Natural killer cell treated with Interleukin-12 subunit alpha and Interleukin-12 subunit beta and Interleukin-15 and Interleukin-18, amount 100 ng/mL, for 72 hours (primary cell): Measurements from ENCODE around the gene SCRN1. TPM values are rescaled to one million over a fixed set of nuclear protein-coding genes. Genes with fewer than 3 reads are reported as not detected.

ENCODE experiments used
- ATAC-seq, 2 donors: fragments of 150-1000 bp; cut with Tn5 transposase in 1 of 2; sonication (Bioruptor Pico), chemical (Tn5 transposase) in 1 of 2; 2 replicates each; pipeline ENCODE4 v1.10.0; 2021
- DNase-seq: peaks from one replicate; pipeline ENCODE4 v3.0.0; 2022; ENCODE audit warnings: low spot score
- H3K27ac Mint-ChIP-seq, 2 donors: 1 replicate in 1 of 2; 2 replicates in 1 of 2; pipeline ENCODE4 v1.8.0; 2022; ENCODE audit warnings: mixed read lengths in 2 of 2, mild to moderate bottlenecking in 1 of 2, moderate library complexity in 1 of 2
- H3K27me3 Mint-ChIP-seq, 2 donors: 1 replicate in 1 of 2; 2 replicates in 1 of 2; pipeline ENCODE4 v1.8.0; 2022; ENCODE audit warnings: mixed read lengths in 2 of 2
- H3K36me3 Mint-ChIP-seq: one replicate; pipeline ENCODE4 v1.8.0; 2022; ENCODE audit warnings: mixed read lengths
- H3K4me1 Mint-ChIP-seq, 2 donors: 1 replicate in 1 of 2; 2 replicates in 1 of 2; pipeline ENCODE4 v1.8.0; 2022; ENCODE audit warnings: low read depth in 2 of 2, mixed read lengths in 2 of 2, mild to moderate bottlenecking in 1 of 2
- H3K4me3 Mint-ChIP-seq: one replicate; pipeline ENCODE4 v1.8.0; 2022; ENCODE audit warnings: mixed read lengths
- H3K9me3 Mint-ChIP-seq: 2 replicates; pipeline ENCODE4 v1.8.0; 2022; ENCODE audit warnings: mixed read lengths
- total RNA-seq, 2 donors: library from RNA; stranded (reverse); gene quantifications; one replicate each; pipeline ENCODE4 v1.2.3, GENCODE V29; 2022

The SCRN1 gene
- 10 to 100 TPM in 1 of 2 donors, 1 to 10 TPM in 1; 9.0 to 19.5 TPM for total RNA-seq

- peak within 1 kb of the TSS; percentile 87 for H3K4me3 Mint-ChIP-seq
- H3K27ac Mint-ChIP-seq = peak within 1 kb of the TSS; percentile 81 to 89
- H3K27me3 Mint-ChIP-seq = peaks cover 0 to 28% of the 10 kb centered on the region in 2 donors
- no peaks in the 10 kb centered on the region for H3K36me3 Mint-ChIP-seq
- ATAC-seq (peak; percentile 56 to 73), DNase-seq (peak; percentile 64)
- peaks cover 24 to 27% of the 10 kb centered on the region in 2 donors for H3K4me1 Mint-ChIP-seq
- no peaks in the 10 kb centered on the region for H3K9me3 Mint-ChIP-seq
Observed at GRCh38 chr7:29989257-29989995, at the start of gene SCRN1. Gene SCRN1, minus strand, starts transcription at chr7:29989801. Its CDS starts 20,734 bp downstream, at chr7:29969067.

- ATAC-seq (no peak), DNase-seq (no peak)
- no peak overlapping the region for H3K4me3 Mint-ChIP-seq
- no peak overlapping the region for H3K27ac Mint-ChIP-seq
- no peaks in the 10 kb centered on the region for H3K9me3 Mint-ChIP-seq
- H3K27me3 Mint-ChIP-seq = no peaks in the 10 kb centered on the region
- H3K36me3 Mint-ChIP-seq = no peaks in the 10 kb centered on the region
- H3K4me1 Mint-ChIP-seq = peaks cover 6 to 7% of the 10 kb centered on the region in 2 donors
Observed at GRCh38 chr7:30038196-30038980, 48.8 kb upstream of the SCRN1 start.

- DNase-seq (no peak), ATAC-seq (no peak)
- no peaks in the 10 kb centered on the region for H3K9me3 Mint-ChIP-seq
- H3K27ac Mint-ChIP-seq = no peak overlapping the region
- H3K4me1 Mint-ChIP-seq = peaks cover 5 to 6% of the 10 kb centered on the region in 2 donors
- H3K36me3 Mint-ChIP-seq = no peaks in the 10 kb centered on the region
- H3K4me3 Mint-ChIP-seq = no peak overlapping the region
- H3K27me3 Mint-ChIP-seq = no peaks in the 10 kb centered on the region
Observed at GRCh38 chr7:30036220-30036619, 46.6 kb upstream of the SCRN1 start.

GRCh38 chr7:30034501-30034900, 44.9 kb upstream of the SCRN1 start:
- DNase-seq (no peak), ATAC-seq (no peak)
- Mint-ChIP-seq H3K9me3 (no peaks in the 10 kb centered on the region), H3K4me3 (no peak overlapping the region), H3K36me3 (no peaks in the 10 kb centered on the region), H3K27me3 (no peaks in the 10 kb centered on the region), H3K4me1 (peaks cover under 1 to 8% of the 10 kb centered on the region in 2 donors), H3K27ac (no peak overlapping the region)

- Mint-ChIP-seq H3K27me3 (no peaks in the 10 kb centered on the region), H3K4me3 (no peak overlapping the region), H3K4me1 (peaks cover 5 to 21% of the 10 kb centered on the region in 2 donors), H3K36me3 (no peaks in the 10 kb centered on the region), H3K27ac (no peak overlapping the region), H3K9me3 (no peaks in the 10 kb centered on the region)
- ATAC-seq = no peak
- DNase-seq = no peak
Observed at GRCh38 chr7:30032310-30033125, 42.9 kb upstream of the SCRN1 start.

GRCh38 chr7:30029696-30030095, 40.1 kb upstream of the SCRN1 start:
- Mint-ChIP-seq H3K36me3 (no peaks in the 10 kb centered on the region), H3K4me3 (no peak overlapping the region), H3K9me3 (no peaks in the 10 kb centered on the region), H3K27me3 (no peaks in the 10 kb centered on the region), H3K4me1 (peaks cover 26 to 39% of the 10 kb centered on the region in 2 donors), H3K27ac (no peak overlapping the region)
- ATAC-seq (no peak), DNase-seq (no peak)

GRCh38 chr7:30028749-30029635, 39.4 kb upstream of the SCRN1 start:
- ATAC-seq (peak in 1 of 2 donors; percentile 18), DNase-seq (no peak)
- Mint-ChIP-seq H3K9me3 (no peaks in the 10 kb centered on the region), H3K4me1 (peaks cover 28 to 42% of the 10 kb centered on the region in 2 donors), H3K27ac (peak overlapping the region in 1 of 2 donors; percentile 41), H3K4me3 (no peak overlapping the region), H3K27me3 (no peaks in the 10 kb centered on the region), H3K36me3 (no peaks in the 10 kb centered on the region)

GRCh38 chr7:30028216-30028748, 38.7 kb upstream of the SCRN1 start, which contains the start of gene PLEKHA8:
Gene PLEKHA8, plus strand, starts transcription at chr7:30028412. Its CDS starts 351 bp downstream, at chr7:30028763.
- DNase-seq (peak; percentile 93), ATAC-seq (peak; percentile 77 to 82)
- Mint-ChIP-seq H3K4me1 (peaks cover 35 to 49% of the 10 kb centered on the region in 2 donors), H3K4me3 (peak within 1 kb of the TSS; percentile 92), H3K27ac (peak within 1 kb of the TSS; percentile 89 to 96), H3K27me3 (no peaks in the 10 kb centered on the region), H3K36me3 (no peaks in the 10 kb centered on the region), H3K9me3 (no peaks in the 10 kb centered on the region)

- H3K4me3 Mint-ChIP-seq = peak overlapping the region; percentile 92
Observed at GRCh38 chr7:30027740-30028215, 38.2 kb upstream of the SCRN1 start.

GRCh38 chr7:30027065-30027456, 37.5 kb upstream of the SCRN1 start:
- no peak for DNase-seq
- H3K27ac Mint-ChIP-seq = peak overlapping the region; percentile 89 to 96
- H3K9me3 Mint-ChIP-seq = no peaks in the 10 kb centered on the region
- peak in 1 of 2 donors; percentile 34 for ATAC-seq
- H3K4me3 Mint-ChIP-seq = peak overlapping the region; percentile 92
- H3K27me3 Mint-ChIP-seq = no peaks in the 10 kb centered on the region
- no peaks in the 10 kb centered on the region for H3K36me3 Mint-ChIP-seq
- peaks cover 40 to 51% of the 10 kb centered on the region in 2 donors for H3K4me1 Mint-ChIP-seq

More at GRCh38 chr7:30027740-30028215, 38.2 kb upstream of the SCRN1 start:
- Mint-ChIP-seq H3K36me3 (no peaks in the 10 kb centered on the region), H3K9me3 (no peaks in the 10 kb centered on the region), H3K27ac (peak overlapping the region; percentile 89 to 96), H3K4me1 (peaks cover 40 to 52% of the 10 kb centered on the region in 2 donors), H3K27me3 (no peaks in the 10 kb centered on the region)
- no peak for DNase-seq
- ATAC-seq = peak in 1 of 2 donors; percentile 0

GRCh38 chr7:30026229-30027064, 36.8 kb upstream of the SCRN1 start, which contains the start of gene FKBP14:
Gene FKBP14, minus strand, starts transcription at chr7:30026702. Its CDS starts 194 bp downstream, at chr7:30026508.
- ATAC-seq = peak; percentile 91 to 92
- H3K4me1 Mint-ChIP-seq = peaks cover 40 to 51% of the 10 kb centered on the region in 2 donors
- H3K9me3 Mint-ChIP-seq = no peaks in the 10 kb centered on the region
- H3K27ac Mint-ChIP-seq = peak within 1 kb of the TSS; percentile 89 to 96
- peak within 1 kb of the TSS; percentile 92 for H3K4me3 Mint-ChIP-seq
- H3K36me3 Mint-ChIP-seq = no peaks in the 10 kb centered on the region
- H3K27me3 Mint-ChIP-seq = no peaks in the 10 kb centered on the region
- DNase-seq = peak; percentile 95
